HCT116 (cell line): ENCODE results near the gene CDK2. TPM values are rescaled to one million over a fixed set of nuclear protein-coding genes. Genes with fewer than 3 reads are reported as not detected.

Source experiments
- ATAC-seq: fragments of 200-7000 bp; cut with Tn5 transposase; 2 replicates; pipeline ENCODE4 v1.9.1; 2020; ENCODE audit warnings: mild to moderate bottlenecking, moderate library complexity
- BruUV-seq: library from RNA; stranded (reverse); fragments of 400-500 nt; replicated peaks from 2 replicates; lab custom pipeline; 2021; lab: Mats Ljungman, UMichigan
- CTCF ChIA-PET: fragments of 300-600 bp; sonication (Branson Sonifier 250); formaldehyde crosslinking; loops from one replicate; lab custom pipeline; 2021; ENCODE audit warnings: antibody characterized with exemption; lab: Charles Lee
- POLR2A ChIA-PET: fragments of 300-600, 350-600 bp; sonication (Branson Sonifier 250); formaldehyde crosslinking; loops from one replicate; lab custom pipeline; 2021; ENCODE audit warnings: antibody characterized with exemption; lab: Charles Lee
- RAD21 ChIA-PET, 2 experiments: fragments of 300-600 bp; sonication (Branson Sonifier 250); formaldehyde crosslinking; loops; one replicate each; lab custom pipeline; 2023; ENCODE audit warnings: low total read pairs in 2 of 2; ENCODE audit not compliant: uncharacterized antibody in 2 of 2, unreplicated experiment in 2 of 2, low non-redundant PET in 1 of 2; lab: Charles Lee
- DNase-seq: peaks from one replicate; pipeline ENCODE4 v3.0.0-alpha.2; 2010; ENCODE audit warnings: low read depth, low spot score
- H2AFZ ChIP-seq: fragments of 200-600 bp; shearing (Covaris generic), sonication (generic); 2 replicates; pipeline ENCODE4 v1.6.1; 2017; ENCODE audit warnings: low read depth, mixed run types, mixed read lengths, antibody characterized with exemption, low read length; ENCODE audit not compliant: poor library complexity, severe bottlenecking
- H3K27ac ChIP-seq: 2 replicates; pipeline ENCODE4 v1.5.1; 2012; ENCODE audit warnings: low read depth, low read length
- H3K27me3 ChIP-seq: fragments of 200-600 bp; sonication (generic); 2 replicates; pipeline ENCODE4 v1.6.1; 2016; ENCODE audit warnings: mixed run types, low read length, mixed read lengths; ENCODE audit not compliant: insufficient read depth
- H3K36me3 ChIP-seq, 2 experiments: fragments of 200-500 bp in 1 of 2; fragments of 200-600 bp in 1 of 2; sonication (Bioruptor generic) in 1 of 2; sonication (generic) in 1 of 2; 2 replicates each; pipeline versions ENCODE4 v1.5.1 to v1.6.1; 2014 to 2016; ENCODE audit warnings: low read length in 2 of 2, inconsistent platforms in 1 of 2, mixed read lengths in 1 of 2, mixed run types in 1 of 2; ENCODE audit not compliant: insufficient read depth in 2 of 2, control insufficient read depth in 1 of 2
- H3K4me1 ChIP-seq, 2 experiments: fragments of 200-600 bp in 1 of 2; sonication (generic) in 1 of 2; 2 replicates each; pipeline versions ENCODE4 v1.5.1 to v1.6.1; 2012 to 2017; ENCODE audit warnings: low read length in 2 of 2, inconsistent platforms in 1 of 2, mild to moderate bottlenecking in 1 of 2, mixed read lengths in 1 of 2, mixed run types in 1 of 2, moderate library complexity in 1 of 2; ENCODE audit not compliant: insufficient read depth in 2 of 2, control insufficient read depth in 1 of 2
- H3K4me2 ChIP-seq: fragments of 200-600 bp; sonication (generic); 2 replicates; pipeline ENCODE4 v1.6.1; 2017; ENCODE audit warnings: mixed run types, low read length, mixed read lengths
- H3K4me3 ChIP-seq, 2 experiments: fragments of 200-600 bp in 1 of 2; sonication (generic) in 1 of 2; replicated peaks in 1 of 2; 2 replicates each; pipeline ENCODE4 v1.5.1; 2011 to 2016; ENCODE audit warnings: low read length in 2 of 2, control low read depth in 1 of 2, low read depth in 1 of 2, mild to moderate bottlenecking in 1 of 2, mixed read lengths in 1 of 2, mixed run types in 1 of 2
- H3K79me2 ChIP-seq: fragments of 200-600 bp; sonication (generic); 2 replicates; pipeline ENCODE4 v1.6.1; 2017; ENCODE audit warnings: mild to moderate bottlenecking, mixed run types, low read length, moderate library complexity, mixed read lengths; ENCODE audit not compliant: insufficient read depth
- H3K9ac ChIP-seq: fragments of 200-600 bp; sonication (generic); 2 replicates; pipeline ENCODE4 v1.6.1; 2016; ENCODE audit warnings: low read length, mixed read lengths
- H3K9me2 ChIP-seq: fragments of 200-600 bp; sonication (generic), shearing (Covaris generic); 2 replicates; pipeline ENCODE4 v1.6.1; 2017; ENCODE audit warnings: mixed run types, mild to moderate bottlenecking, moderate library complexity; ENCODE audit not compliant: insufficient read depth
- H3K9me3 ChIP-seq, 2 experiments: fragments of 200-500 bp in 1 of 2; fragments of 200-600 bp in 1 of 2; sonication (Bioruptor generic) in 1 of 2; sonication (generic) in 1 of 2; 2 replicates each; pipeline ENCODE4 v1.6.1; 2014 to 2017; ENCODE audit warnings: low read length in 2 of 2, mixed read lengths in 2 of 2, inconsistent platforms in 1 of 2, low read depth in 1 of 2, mild to moderate bottlenecking in 1 of 2, mixed run types in 1 of 2, moderate library complexity in 1 of 2; ENCODE audit not compliant: control insufficient read depth in 1 of 2, insufficient read depth in 1 of 2
- H4K20me1 ChIP-seq: fragments of 200-600 bp; sonication (generic), shearing (Covaris generic); 2 replicates; pipeline ENCODE4 v1.6.1; 2017; ENCODE audit warnings: mixed run types, mild to moderate bottlenecking, moderate library complexity; ENCODE audit not compliant: insufficient read depth
- FOSL1 ChIP-seq: IDR thresholded peaks from 2 replicates; pipeline ENCODE4 v1.6.1; 2012; ENCODE audit warnings: low read depth
- POLR2A ChIP-seq: IDR thresholded peaks from 2 replicates; pipeline ENCODE4 v1.7.0; 2011; ENCODE audit warnings: borderline replicate concordance; ENCODE audit not compliant: insufficient read depth, insufficient read length; ENCODE audit errors: extremely low read depth
- RAD21 ChIP-seq: IDR thresholded peaks from 2 replicates; pipeline ENCODE4 v1.6.1; 2012; ENCODE audit warnings: low read depth, mild to moderate bottlenecking
- SIN3A ChIP-seq: IDR thresholded peaks from 2 replicates; pipeline ENCODE4 v1.6.1; 2012; ENCODE audit warnings: low read depth
- SP1 ChIP-seq: IDR thresholded peaks from 2 replicates; pipeline ENCODE4 v1.6.1; 2012; ENCODE audit warnings: low read depth
- YY1 ChIP-seq: IDR thresholded peaks from 2 replicates; pipeline ENCODE4 v1.6.1; 2011; ENCODE audit warnings: low read length, low read depth, moderate library complexity, mild to moderate bottlenecking; ENCODE audit not compliant: insufficient replicate concordance; ENCODE audit errors: extremely low read depth
- ZFX ChIP-seq: fragments of 450-650 bp; IDR thresholded peaks from 2 replicates; pipeline ENCODE4 v1.6.1; 2017
- ZNF274 ChIP-seq: fragments of 200-500 bp; sonication (Bioruptor generic); IDR thresholded peaks from 2 replicates; pipeline ENCODE4 v1.6.1; 2014; ENCODE audit warnings: mild to moderate bottlenecking, low read depth, low read length, inconsistent platforms
- intact Hi-C: fragments of 100-400 bp; cut with micrococcal nuclease; formaldehyde crosslinking; loops from 2 replicates; pipeline ENCODE4 v1.10.0; 2022
- total RNA-seq: library from RNA; stranded (reverse); gene quantifications from one replicate; pipeline ENCODE4 v1.2.1, GENCODE V29; 2021; ENCODE audit not compliant: unreplicated experiment
- TF ChIP-seq, protein P1 (sequence below), 3 experiments: fragments of 200-600 bp in 1 of 3; sonication (generic) in 1 of 3; IDR thresholded peaks in 2 of 3; conservative IDR thresholded peaks in 1 of 3; 2 replicates each; pipeline ENCODE4 v1.5.1; 2012 to 2017; ENCODE audit warnings: low read depth in 2 of 3, low read length in 2 of 3, antibody characterized with exemption in 1 of 3, borderline replicate concordance in 1 of 3, control low read depth in 1 of 3, mild to moderate bottlenecking in 1 of 3, mixed read lengths in 1 of 3, mixed run types in 1 of 3, moderate library complexity in 1 of 3; ENCODE audit not compliant: insufficient read depth in 1 of 3
- TF ChIP-seq, protein P2 (sequence below): IDR thresholded peaks from 2 replicates; pipeline ENCODE4 v1.6.1; 2012; ENCODE audit warnings: low read depth

Gene CDK2
- total RNA-seq, 1 experiment from 2014 or later = 90.9 TPM

GRCh38 chr12:56010111-56010570, 43.5 kb downstream of the CDK2 start:
- ChIA-PET RAD21 (no interaction called here), CTCF (interaction anchor here (7.2 kb wide), 1 partner anchor 14 kb away, joined by 48 read pairs; the partner anchor contains the start of gene SUOX)
- no peak for DNase-seq
- Histone ChIP-seq H3K79me2 (no peaks in the 10 kb centered on the region), H4K20me1 (no peaks in the 10 kb centered on the region), H2AFZ (no peak overlapping the region), H3K4me1 (peaks cover 16 to 27% of the 10 kb centered on the region in 2 experiments), H3K27ac (no peak overlapping the region), H3K36me3 (0 out of 4 replicates have a peak, but pooled peaks cover 0 to under 1% of the 10 kb centered on the region in 2 experiments)
- TSS peak; percentile 40 for BruUV-seq
- TF ChIP-seq, protein P1, sequence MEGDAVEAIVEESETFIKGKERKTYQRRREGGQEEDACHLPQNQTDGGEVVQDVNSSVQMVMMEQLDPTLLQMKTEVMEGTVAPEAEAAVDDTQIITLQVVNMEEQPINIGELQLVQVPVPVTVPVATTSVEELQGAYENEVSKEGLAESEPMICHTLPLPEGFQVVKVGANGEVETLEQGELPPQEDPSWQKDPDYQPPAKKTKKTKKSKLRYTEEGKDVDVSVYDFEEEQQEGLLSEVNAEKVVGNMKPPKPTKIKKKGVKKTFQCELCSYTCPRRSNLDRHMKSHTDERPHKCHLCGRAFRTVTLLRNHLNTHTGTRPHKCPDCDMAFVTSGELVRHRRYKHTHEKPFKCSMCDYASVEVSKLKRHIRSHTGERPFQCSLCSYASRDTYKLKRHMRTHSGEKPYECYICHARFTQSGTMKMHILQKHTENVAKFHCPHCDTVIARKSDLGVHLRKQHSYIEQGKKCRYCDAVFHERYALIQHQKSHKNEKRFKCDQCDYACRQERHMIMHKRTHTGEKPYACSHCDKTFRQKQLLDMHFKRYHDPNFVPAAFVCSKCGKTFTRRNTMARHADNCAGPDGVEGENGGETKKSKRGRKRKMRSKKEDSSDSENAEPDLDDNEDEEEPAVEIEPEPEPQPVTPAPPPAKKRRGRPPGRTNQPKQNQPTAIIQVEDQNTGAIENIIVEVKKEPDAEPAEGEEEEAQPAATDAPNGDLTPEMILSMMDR (IDR thresholded peaks at IDR 0.05 in 2 of 3, conservative IDR thresholded peaks at IDR 0.05 in 1 of 3; ENCODE audit: borderline replicate concordance in 1 of 3, insufficient read depth in 1 of 3, low read depth in 2 of 3, low read length in 2 of 3) = no peak
- TF ChIP-seq, all 23 proteins: peak for 0
- H3K9ac ChIP-seq = no peak overlapping the region
- no peaks in the 10 kb centered on the region for H3K9me3 ChIP-seq
- intact Hi-C loops = no loop called here
- H3K4me2 ChIP-seq = no peak overlapping the region
- H3K9me2 ChIP-seq = no peaks in the 10 kb centered on the region
- POLR2A ChIA-PET = interaction anchor here (0.7 kb wide), 1 partner anchor 35 kb away, joined by 4 read pairs; no protein-coding TSS in a partner anchor
- no peak for ATAC-seq
- H3K4me3 ChIP-seq = no peak overlapping the region
- H3K27me3 ChIP-seq = no peaks in the 10 kb centered on the region

- Histone ChIP-seq H4K20me1 (no peaks in the 10 kb centered on the region), H3K27me3 (no peaks in the 10 kb centered on the region), H3K9me2 (no peaks in the 10 kb centered on the region), H3K9me3 (no peaks in the 10 kb centered on the region), H2AFZ (no peak overlapping the region), H3K4me2 (no peak overlapping the region), H3K79me2 (no peaks in the 10 kb centered on the region), H3K4me1 (peaks cover 17 to 27% of the 10 kb centered on the region in 2 experiments), H3K9ac (no peak overlapping the region), H3K4me3 (no peak overlapping the region), H3K27ac (no peak overlapping the region), H3K36me3 (no peaks in the 10 kb centered on the region)
- DNase-seq (no peak), ATAC-seq (no peak)
- intact Hi-C loops = no loop called here
- ChIA-PET RAD21 (no interaction called here), POLR2A (no interaction called here), CTCF (interaction anchor here (7.2 kb wide), 1 partner anchor 16 kb away, joined by 48 read pairs; the partner anchor contains the start of gene SUOX)
- no TSS peak for BruUV-seq
- TF ChIP-seq SP1 (no peak), YY1 (no peak), RAD21 (no peak), ZFX (no peak), FOSL1 (no peak), POLR2A (no peak), ZNF274 (no peak), SIN3A (no peak)
- TF ChIP-seq, protein P1 (IDR thresholded peaks at IDR 0.05 in 2 of 3, conservative IDR thresholded peaks at IDR 0.05 in 1 of 3; ENCODE audit: borderline replicate concordance in 1 of 3, insufficient read depth in 1 of 3, low read depth in 2 of 3, low read length in 2 of 3) = no peak
- TF ChIP-seq, protein P2, sequence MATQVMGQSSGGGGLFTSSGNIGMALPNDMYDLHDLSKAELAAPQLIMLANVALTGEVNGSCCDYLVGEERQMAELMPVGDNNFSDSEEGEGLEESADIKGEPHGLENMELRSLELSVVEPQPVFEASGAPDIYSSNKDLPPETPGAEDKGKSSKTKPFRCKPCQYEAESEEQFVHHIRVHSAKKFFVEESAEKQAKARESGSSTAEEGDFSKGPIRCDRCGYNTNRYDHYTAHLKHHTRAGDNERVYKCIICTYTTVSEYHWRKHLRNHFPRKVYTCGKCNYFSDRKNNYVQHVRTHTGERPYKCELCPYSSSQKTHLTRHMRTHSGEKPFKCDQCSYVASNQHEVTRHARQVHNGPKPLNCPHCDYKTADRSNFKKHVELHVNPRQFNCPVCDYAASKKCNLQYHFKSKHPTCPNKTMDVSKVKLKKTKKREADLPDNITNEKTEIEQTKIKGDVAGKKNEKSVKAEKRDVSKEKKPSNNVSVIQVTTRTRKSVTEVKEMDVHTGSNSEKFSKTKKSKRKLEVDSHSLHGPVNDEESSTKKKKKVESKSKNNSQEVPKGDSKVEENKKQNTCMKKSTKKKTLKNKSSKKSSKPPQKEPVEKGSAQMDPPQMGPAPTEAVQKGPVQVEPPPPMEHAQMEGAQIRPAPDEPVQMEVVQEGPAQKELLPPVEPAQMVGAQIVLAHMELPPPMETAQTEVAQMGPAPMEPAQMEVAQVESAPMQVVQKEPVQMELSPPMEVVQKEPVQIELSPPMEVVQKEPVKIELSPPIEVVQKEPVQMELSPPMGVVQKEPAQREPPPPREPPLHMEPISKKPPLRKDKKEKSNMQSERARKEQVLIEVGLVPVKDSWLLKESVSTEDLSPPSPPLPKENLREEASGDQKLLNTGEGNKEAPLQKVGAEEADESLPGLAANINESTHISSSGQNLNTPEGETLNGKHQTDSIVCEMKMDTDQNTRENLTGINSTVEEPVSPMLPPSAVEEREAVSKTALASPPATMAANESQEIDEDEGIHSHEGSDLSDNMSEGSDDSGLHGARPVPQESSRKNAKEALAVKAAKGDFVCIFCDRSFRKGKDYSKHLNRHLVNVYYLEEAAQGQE = no peak
These were observed 45.0 kb downstream of the CDK2 start for GRCh38 chr12:56011509-56012090.
